Measurements from ENCODE around the gene SMC1A. TPM values are rescaled to one million over a fixed set of nuclear protein-coding genes. Genes with fewer than 3 reads are reported as not detected.
A peak's percentile ranks its signal among the peaks of the same experiment; 100 is the strongest.

Gene SMC1A
- total RNA-seq, 1 donor from 2014 or later = 9.9 TPM

- Histone ChIP-seq H3K9me3 (ENCODE audit: control insufficient read depth in 3 of 3, low read length in 3 of 3) (no peaks in the 10 kb centered on the region), H3K4me1 (ENCODE audit: control insufficient read depth in 3 of 3, insufficient read depth in 3 of 3, low read length in 3 of 3) (peaks cover 6 to 15% (median 9%) of the 10 kb centered on the region in 3 donors), H3K27ac (ENCODE audit: low read depth, low read length) (peak overlapping the region; percentile 79), H3K4me3 (ENCODE audit: low read length in 3 of 3) (peak overlapping the region; percentile 62 to 74 (median 65)), H3K36me3 (ENCODE audit: control insufficient read depth in 3 of 3, insufficient read depth in 3 of 3, low read length in 3 of 3) (no peaks in the 10 kb centered on the region), H3K9ac (ENCODE audit: low read depth in 1 of 3, low read length in 3 of 3) (peak overlapping the region; percentile 20 to 79 (median 65)), H3K27me3 (ENCODE audit: control insufficient read depth in 3 of 3, insufficient read depth in 3 of 3, low read length in 3 of 3) (peaks cover 0 to 4% (median 0%) of the 10 kb centered on the region in 3 donors)
Measured at GRCh38 chrX:53441531-53442321, 19.3 kb upstream of the SMC1A start.

GRCh38 chrX:53440621-53441517 lies 18.4 kb upstream of the SMC1A start:
- no peaks in the 10 kb centered on the region for H3K36me3 ChIP-seq (ENCODE audit: control insufficient read depth in 3 of 3, insufficient read depth in 3 of 3, low read length in 3 of 3)
- peak overlapping the region; percentile 62 to 74 (median 65) for H3K4me3 ChIP-seq (ENCODE audit: low read length in 3 of 3)
- H3K4me1 ChIP-seq (ENCODE audit: control insufficient read depth in 3 of 3, insufficient read depth in 3 of 3, low read length in 3 of 3) = peaks cover 8 to 15% (median 9%) of the 10 kb centered on the region in 3 donors
- peaks cover 0 to 4% (median 0%) of the 10 kb centered on the region in 3 donors for H3K27me3 ChIP-seq (ENCODE audit: control insufficient read depth in 3 of 3, insufficient read depth in 3 of 3, low read length in 3 of 3)
- no peaks in the 10 kb centered on the region for H3K9me3 ChIP-seq (ENCODE audit: control insufficient read depth in 3 of 3, low read length in 3 of 3)
- peak overlapping the region; percentile 79 for H3K27ac ChIP-seq (ENCODE audit: low read depth, low read length)
- H3K9ac ChIP-seq (ENCODE audit: low read depth in 1 of 3, low read length in 3 of 3) = peak overlapping the region; percentile 65 to 79 (median 65)

GRCh38 chrX:53440101-53440500 lies 17.6 kb upstream of the SMC1A start:
- H3K36me3 ChIP-seq (ENCODE audit: control insufficient read depth in 3 of 3, insufficient read depth in 3 of 3, low read length in 3 of 3) = no peaks in the 10 kb centered on the region
- peaks cover 8 to 15% (median 9%) of the 10 kb centered on the region in 3 donors for H3K4me1 ChIP-seq (ENCODE audit: control insufficient read depth in 3 of 3, insufficient read depth in 3 of 3, low read length in 3 of 3)
- H3K27me3 ChIP-seq (ENCODE audit: control insufficient read depth in 3 of 3, insufficient read depth in 3 of 3, low read length in 3 of 3) = peaks cover 0 to 4% (median 0%) of the 10 kb centered on the region in 3 donors
- peak overlapping the region; percentile 79 for H3K27ac ChIP-seq (ENCODE audit: low read depth, low read length)
- H3K9me3 ChIP-seq (ENCODE audit: control insufficient read depth in 3 of 3, low read length in 3 of 3) = no peaks in the 10 kb centered on the region
- H3K9ac ChIP-seq (ENCODE audit: low read depth in 1 of 3, low read length in 3 of 3) = peak overlapping the region in 2 of 3 donors; percentile 65 to 79
- H3K4me3 ChIP-seq (ENCODE audit: low read length in 3 of 3) = peak overlapping the region in 2 of 3 donors; percentile 62 to 65

GRCh38 chrX:53438832-53439230 lies 16.4 kb upstream of the SMC1A start:
- H3K4me1 ChIP-seq (ENCODE audit: control insufficient read depth in 3 of 3, insufficient read depth in 3 of 3, low read length in 3 of 3) = peaks cover 9 to 22% (median 13%) of the 10 kb centered on the region in 3 donors
- H3K4me3 ChIP-seq (ENCODE audit: low read length in 3 of 3) = no peak overlapping the region
- H3K27me3 ChIP-seq (ENCODE audit: control insufficient read depth in 3 of 3, insufficient read depth in 3 of 3, low read length in 3 of 3) = peaks cover 0 to 4% (median 0%) of the 10 kb centered on the region in 3 donors
- H3K36me3 ChIP-seq (ENCODE audit: control insufficient read depth in 3 of 3, insufficient read depth in 3 of 3, low read length in 3 of 3) = no peaks in the 10 kb centered on the region
- H3K9ac ChIP-seq (ENCODE audit: low read depth in 1 of 3, low read length in 3 of 3) = no peak overlapping the region
- H3K27ac ChIP-seq (ENCODE audit: low read depth, low read length) = no peak overlapping the region
- no peaks in the 10 kb centered on the region for H3K9me3 ChIP-seq (ENCODE audit: control insufficient read depth in 3 of 3, low read length in 3 of 3)

- no peak overlapping the region for H3K9ac ChIP-seq (ENCODE audit: low read depth in 1 of 3, low read length in 3 of 3)
- H3K27me3 ChIP-seq (ENCODE audit: control insufficient read depth in 3 of 3, insufficient read depth in 3 of 3, low read length in 3 of 3) = peaks cover 0 to 6% (median 0%) of the 10 kb centered on the region in 3 donors
Measured at GRCh38 chrX:53438174-53438831, 15.8 kb upstream of the SMC1A start.

GRCh38 chrX:53437206-53437605 lies 14.8 kb upstream of the SMC1A start:
- H3K4me3 ChIP-seq (ENCODE audit: low read length in 3 of 3) = no peak overlapping the region
- no peak overlapping the region for H3K9ac ChIP-seq (ENCODE audit: low read depth in 1 of 3, low read length in 3 of 3)
- peaks cover 13 to 25% (median 14%) of the 10 kb centered on the region in 3 donors for H3K4me1 ChIP-seq (ENCODE audit: control insufficient read depth in 3 of 3, insufficient read depth in 3 of 3, low read length in 3 of 3)
- peaks cover 0 to 6% (median 0%) of the 10 kb centered on the region in 3 donors for H3K27me3 ChIP-seq (ENCODE audit: control insufficient read depth in 3 of 3, insufficient read depth in 3 of 3, low read length in 3 of 3)
- H3K36me3 ChIP-seq (ENCODE audit: control insufficient read depth in 3 of 3, insufficient read depth in 3 of 3, low read length in 3 of 3) = peaks cover 2% of the 10 kb centered on the region in 3 donors
- no peaks in the 10 kb centered on the region for H3K9me3 ChIP-seq (ENCODE audit: control insufficient read depth in 3 of 3, low read length in 3 of 3)
- H3K27ac ChIP-seq (ENCODE audit: low read depth, low read length) = no peak overlapping the region

More at GRCh38 chrX:53438174-53438831, 15.8 kb upstream of the SMC1A start:
- Histone ChIP-seq H3K27ac (ENCODE audit: low read depth, low read length) (no peak overlapping the region), H3K36me3 (ENCODE audit: control insufficient read depth in 3 of 3, insufficient read depth in 3 of 3, low read length in 3 of 3) (no peaks in the 10 kb centered on the region), H3K9me3 (ENCODE audit: control insufficient read depth in 3 of 3, low read length in 3 of 3) (no peaks in the 10 kb centered on the region), H3K4me3 (ENCODE audit: low read length in 3 of 3) (no peak overlapping the region), H3K4me1 (ENCODE audit: control insufficient read depth in 3 of 3, insufficient read depth in 3 of 3, low read length in 3 of 3) (peaks cover 13 to 27% (median 14%) of the 10 kb centered on the region in 3 donors)

GRCh38 chrX:53435997-53436396 lies 13.5 kb upstream of the SMC1A start:
- Histone ChIP-seq H3K27ac (ENCODE audit: low read depth, low read length) (no peak overlapping the region), H3K27me3 (ENCODE audit: control insufficient read depth in 3 of 3, insufficient read depth in 3 of 3, low read length in 3 of 3) (peaks cover 0 to 2% (median 0%) of the 10 kb centered on the region in 3 donors), H3K36me3 (ENCODE audit: control insufficient read depth in 3 of 3, insufficient read depth in 3 of 3, low read length in 3 of 3) (peaks cover 9 to 14% (median 14%) of the 10 kb centered on the region in 3 donors), H3K9ac (ENCODE audit: low read depth in 1 of 3, low read length in 3 of 3) (no peak overlapping the region), H3K9me3 (ENCODE audit: control insufficient read depth in 3 of 3, low read length in 3 of 3) (no peaks in the 10 kb centered on the region), H3K4me3 (ENCODE audit: low read length in 3 of 3) (no peak overlapping the region), H3K4me1 (ENCODE audit: control insufficient read depth in 3 of 3, insufficient read depth in 3 of 3, low read length in 3 of 3) (peaks cover 11 to 19% (median 12%) of the 10 kb centered on the region in 3 donors)

- H3K27me3 ChIP-seq (ENCODE audit: control insufficient read depth in 3 of 3, insufficient read depth in 3 of 3, low read length in 3 of 3) = peaks cover 0 to 2% (median 0%) of the 10 kb centered on the region in 3 donors
- H3K9ac ChIP-seq (ENCODE audit: low read depth in 1 of 3, low read length in 3 of 3) = peak within 1 kb of the TSS; percentile 82 to 85 (median 85)
- peak within 1 kb of the TSS; percentile 84 to 90 (median 86) for H3K4me3 ChIP-seq (ENCODE audit: low read length in 3 of 3)
Measured at GRCh38 chrX:53433651-53434639, 11.5 kb upstream of the SMC1A start, which contains the start of gene HSD17B10. Gene HSD17B10, minus strand, starts transcription at chrX:53434370. Its CDS starts 25 bp downstream, at chrX:53434345.

More at GRCh38 chrX:53433651-53434639, 11.5 kb upstream of the SMC1A start, which contains the start of gene HSD17B10:
- H3K27ac ChIP-seq (ENCODE audit: low read depth, low read length) = peak within 1 kb of the TSS; percentile 79
- peaks cover 9 to 22% (median 20%) of the 10 kb centered on the region in 3 donors for H3K36me3 ChIP-seq (ENCODE audit: control insufficient read depth in 3 of 3, insufficient read depth in 3 of 3, low read length in 3 of 3)
- H3K9me3 ChIP-seq (ENCODE audit: control insufficient read depth in 3 of 3, low read length in 3 of 3) = no peaks in the 10 kb centered on the region
- peaks cover 6 to 12% (median 7%) of the 10 kb centered on the region in 3 donors for H3K4me1 ChIP-seq (ENCODE audit: control insufficient read depth in 3 of 3, insufficient read depth in 3 of 3, low read length in 3 of 3)

Data from skeletal muscle tissue (tissue), 4 donors.